HK-2 (cell line): ENCODE measurements around the gene FTH1.

Source experiments
- DNase-seq: peaks from one replicate; pipeline ENCODE4 v3.0.0-alpha.2; 2018; ENCODE audit not compliant: unreplicated experiment

FTH1 gene

GRCh38 chr11:61916737-61917333, 50.6 kb downstream of the FTH1 start:
- no peak for DNase-seq

DNA sequence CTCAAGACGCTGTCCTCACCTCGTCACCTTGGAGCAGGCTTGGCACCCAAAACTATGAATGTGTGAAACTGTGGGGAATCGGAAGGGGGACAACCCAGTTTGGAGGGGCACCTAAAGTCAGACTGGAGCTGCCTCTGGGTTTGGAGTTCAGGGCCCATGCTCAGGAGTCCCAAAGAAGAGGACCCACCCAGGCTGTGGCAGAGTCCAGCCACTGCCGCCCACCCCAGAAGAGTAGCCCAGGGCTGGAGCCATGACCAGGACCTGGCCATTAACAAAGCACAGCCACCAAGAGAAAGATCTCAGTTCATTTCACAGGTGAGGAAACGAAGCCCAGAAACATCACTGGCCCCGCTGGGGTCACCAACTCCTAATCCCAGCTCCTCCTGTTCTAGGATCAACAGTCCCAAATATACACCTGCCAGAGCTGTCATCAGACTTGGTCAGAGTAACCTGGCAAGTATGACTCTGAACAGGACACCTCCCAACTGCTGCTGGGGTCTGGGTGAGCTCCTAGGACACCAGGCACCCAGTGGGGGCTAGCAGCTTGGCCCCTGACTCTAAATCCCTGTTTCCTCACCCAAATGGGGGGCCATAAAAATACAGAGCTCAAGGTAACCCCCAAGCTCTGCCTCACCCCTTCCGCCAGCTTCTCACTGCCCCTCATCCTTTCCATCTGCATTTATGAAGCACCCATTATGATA, 52.8 kb downstream of the FTH1 start:
- DNase-seq = no peak
